ENCODE measurements around the gene MDK. TPM values are rescaled to one million over a fixed set of nuclear protein-coding genes. Genes with fewer than 3 reads are reported as not detected.

MDK gene
- total RNA-seq, 2 donors from 2014 or later: 644 to 1,502 TPM

GRCh38 chr11:46366260-46366659 is 15.2 kb upstream of the MDK start:
- 92 to 96% methylated on average over 14 to 22 of the region's 22 CpGs for WGBS, 2 experiments (ENCODE audit: insufficient coverage in 1 of 2, insufficient read length in 1 of 2)
- no peak overlapping the region for H3K27ac ChIP-seq (ENCODE audit: low read depth, low read length)
- H3K4me1 ChIP-seq (ENCODE audit: control insufficient read depth, insufficient read depth, low read length): peaks cover 4% of the 10 kb centered on the region
- no peak for DNase-seq
- no peak overlapping the region for H3K4me3 Mint-ChIP-seq
- H3K4me3 ChIP-seq (ENCODE audit: low read length): no peak overlapping the region
- peaks cover 13% of the 10 kb centered on the region for H3K36me3 Mint-ChIP-seq (ENCODE audit: low read depth)
- H3K9me3 ChIP-seq (ENCODE audit: control insufficient read depth, low read length): no peaks in the 10 kb centered on the region
- no peaks in the 10 kb centered on the region for H3K27me3 ChIP-seq (ENCODE audit: control insufficient read depth, insufficient read depth, low read length, poor library complexity, severe bottlenecking)
- peaks cover 22% of the 10 kb centered on the region for H3K36me3 ChIP-seq (ENCODE audit: control insufficient read depth, insufficient read depth, low read length)
- peaks cover 18% of the 10 kb centered on the region for H3K4me1 Mint-ChIP-seq
- H3K9ac ChIP-seq (ENCODE audit: extremely low read depth, low read length, poor library complexity, severe bottlenecking): no peak overlapping the region
- no peaks in the 10 kb centered on the region for H3K9me3 Mint-ChIP-seq
- H3K27ac Mint-ChIP-seq: no peak overlapping the region
- no peaks in the 10 kb centered on the region for H3K27me3 Mint-ChIP-seq (ENCODE audit: insufficient read depth)
- TF ChIP-seq, protein P1, sequence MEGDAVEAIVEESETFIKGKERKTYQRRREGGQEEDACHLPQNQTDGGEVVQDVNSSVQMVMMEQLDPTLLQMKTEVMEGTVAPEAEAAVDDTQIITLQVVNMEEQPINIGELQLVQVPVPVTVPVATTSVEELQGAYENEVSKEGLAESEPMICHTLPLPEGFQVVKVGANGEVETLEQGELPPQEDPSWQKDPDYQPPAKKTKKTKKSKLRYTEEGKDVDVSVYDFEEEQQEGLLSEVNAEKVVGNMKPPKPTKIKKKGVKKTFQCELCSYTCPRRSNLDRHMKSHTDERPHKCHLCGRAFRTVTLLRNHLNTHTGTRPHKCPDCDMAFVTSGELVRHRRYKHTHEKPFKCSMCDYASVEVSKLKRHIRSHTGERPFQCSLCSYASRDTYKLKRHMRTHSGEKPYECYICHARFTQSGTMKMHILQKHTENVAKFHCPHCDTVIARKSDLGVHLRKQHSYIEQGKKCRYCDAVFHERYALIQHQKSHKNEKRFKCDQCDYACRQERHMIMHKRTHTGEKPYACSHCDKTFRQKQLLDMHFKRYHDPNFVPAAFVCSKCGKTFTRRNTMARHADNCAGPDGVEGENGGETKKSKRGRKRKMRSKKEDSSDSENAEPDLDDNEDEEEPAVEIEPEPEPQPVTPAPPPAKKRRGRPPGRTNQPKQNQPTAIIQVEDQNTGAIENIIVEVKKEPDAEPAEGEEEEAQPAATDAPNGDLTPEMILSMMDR (conservative IDR thresholded peaks at IDR 0.05): no peak

DNA sequence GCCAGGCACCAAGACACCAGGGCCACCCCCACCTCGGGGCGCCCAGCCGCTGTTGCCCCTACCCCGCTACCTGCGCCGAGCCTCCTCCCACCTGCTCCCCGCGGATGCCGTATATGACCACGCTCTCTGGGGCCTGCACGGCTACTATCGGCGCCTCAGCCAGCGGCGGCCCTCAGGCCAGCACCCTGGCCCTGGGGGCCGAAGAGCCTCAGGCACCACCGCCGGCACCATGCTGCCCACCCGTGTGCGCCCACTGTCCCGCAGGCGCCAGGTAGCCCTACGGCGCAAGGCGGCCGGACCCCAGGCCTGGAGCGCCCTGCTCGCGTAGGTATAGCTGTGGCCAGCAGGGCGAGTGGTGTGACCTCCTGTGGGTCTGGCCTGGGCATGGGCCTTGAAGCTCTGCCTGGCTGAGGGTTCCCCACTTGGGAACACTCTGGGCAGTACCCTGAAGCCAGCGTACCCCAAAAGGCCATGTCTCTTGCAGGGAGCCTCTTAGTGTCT is 14.8 kb upstream of the MDK start:
- no peaks in the 10 kb centered on the region for H3K9me3 ChIP-seq (ENCODE audit: control insufficient read depth, low read length)
- H3K9ac ChIP-seq (ENCODE audit: extremely low read depth, low read length, poor library complexity, severe bottlenecking): no peak overlapping the region
- H3K4me3 ChIP-seq (ENCODE audit: low read length): no peak overlapping the region
- no peak overlapping the region for H3K27ac ChIP-seq (ENCODE audit: low read depth, low read length)
- TF ChIP-seq, protein P1 (conservative IDR thresholded peaks at IDR 0.05): no peak
- no peak for DNase-seq
- Mint-ChIP-seq H3K4me1 (peaks cover 15% of the 10 kb centered on the region), H3K4me3 (no peak overlapping the region), H3K27me3 (ENCODE audit: insufficient read depth) (no peaks in the 10 kb centered on the region), H3K27ac (no peak overlapping the region), H3K9me3 (no peaks in the 10 kb centered on the region), H3K36me3 (ENCODE audit: low read depth) (peaks cover 13% of the 10 kb centered on the region)
- H3K4me1 ChIP-seq (ENCODE audit: control insufficient read depth, insufficient read depth, low read length): no peaks in the 10 kb centered on the region
- H3K27me3 ChIP-seq (ENCODE audit: control insufficient read depth, insufficient read depth, low read length, poor library complexity, severe bottlenecking): no peaks in the 10 kb centered on the region
- WGBS, 2 experiments (ENCODE audit: insufficient coverage in 1 of 2, insufficient read length in 1 of 2): 92 to 95% methylated on average over 26 to 31 of the region's 31 CpGs
- H3K36me3 ChIP-seq (ENCODE audit: control insufficient read depth, insufficient read depth, low read length): peaks cover 22% of the 10 kb centered on the region

DNA sequence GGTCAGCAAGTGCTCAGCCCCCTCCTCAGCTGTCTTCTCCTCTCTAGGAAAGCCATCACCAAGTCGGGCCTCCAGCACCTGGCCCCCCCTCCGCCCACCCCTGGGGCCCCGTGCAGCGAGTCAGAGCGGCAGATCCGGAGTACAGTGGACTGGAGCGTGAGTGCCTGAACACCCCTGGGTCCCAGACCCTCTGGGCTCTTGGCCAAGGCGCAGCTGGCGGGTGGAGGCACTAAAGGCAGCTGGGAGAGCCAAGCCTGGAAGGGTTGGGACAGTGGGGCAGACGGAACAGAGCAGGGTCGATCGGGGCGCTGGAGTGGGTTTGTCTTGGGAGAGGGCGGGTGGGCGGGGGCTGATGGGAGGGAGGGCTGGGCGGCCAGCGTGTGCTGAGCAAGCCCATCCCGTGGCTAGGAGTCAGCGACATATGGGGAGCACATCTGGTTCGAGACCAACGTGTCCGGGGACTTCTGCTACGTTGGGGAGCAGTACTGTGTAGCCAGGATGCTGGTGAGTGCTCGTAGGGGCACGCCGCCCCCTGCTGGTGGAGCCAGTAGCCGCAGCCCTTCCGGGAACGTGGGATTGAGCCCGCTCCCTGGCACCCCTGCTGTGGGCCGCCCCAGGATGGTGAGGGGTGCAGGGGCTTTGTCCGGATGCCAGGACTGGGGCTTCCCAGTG is 14.1 kb upstream of the MDK start:
- WGBS, 2 experiments (ENCODE audit: insufficient coverage in 1 of 2, insufficient read length in 1 of 2): 45 to 52% methylated on average over 19 to 26 of the region's 32 CpGs
- DNase-seq: peak; percentile 93
- TF ChIP-seq, protein P1 (conservative IDR thresholded peaks at IDR 0.05): peak; percentile 97
- Histone ChIP-seq H3K27me3 (ENCODE audit: control insufficient read depth, insufficient read depth, low read length, poor library complexity, severe bottlenecking) (no peaks in the 10 kb centered on the region), H3K27ac (ENCODE audit: low read depth, low read length) (no peak overlapping the region), H3K4me1 (ENCODE audit: control insufficient read depth, insufficient read depth, low read length) (no peaks in the 10 kb centered on the region), H3K36me3 (ENCODE audit: control insufficient read depth, insufficient read depth, low read length) (peaks cover 22% of the 10 kb centered on the region), H3K9me3 (ENCODE audit: control insufficient read depth, low read length) (no peaks in the 10 kb centered on the region), H3K4me3 (ENCODE audit: low read length) (no peak overlapping the region), H3K9ac (ENCODE audit: extremely low read depth, low read length, poor library complexity, severe bottlenecking) (no peak overlapping the region)
- Mint-ChIP-seq H3K4me1 (peaks cover 13% of the 10 kb centered on the region), H3K9me3 (no peaks in the 10 kb centered on the region), H3K27me3 (ENCODE audit: insufficient read depth) (no peaks in the 10 kb centered on the region), H3K27ac (no peak overlapping the region), H3K4me3 (no peak overlapping the region), H3K36me3 (ENCODE audit: low read depth) (peaks cover 13% of the 10 kb centered on the region)

All from endodermal cell (in vitro differentiated cells).